HCT116 (cell line): ENCODE measurements around the gene CEP70. TPM values are rescaled to one million over a fixed set of nuclear protein-coding genes. Genes with fewer than 3 reads are reported as not detected.

Source experiments
- ATAC-seq: fragments of 200-7000 bp; cut with Tn5 transposase; 2 replicates; pipeline ENCODE4 v1.9.1; 2020; ENCODE audit warnings: mild to moderate bottlenecking, moderate library complexity
- BruUV-seq: library from RNA; stranded (reverse); fragments of 400-500 nt; replicated peaks from 2 replicates; lab custom pipeline; 2021; lab: Mats Ljungman, UMichigan
- CTCF ChIA-PET: fragments of 300-600 bp; sonication (Branson Sonifier 250); formaldehyde crosslinking; loops from one replicate; lab custom pipeline; 2021; ENCODE audit warnings: antibody characterized with exemption; lab: Charles Lee
- POLR2A ChIA-PET: fragments of 300-600, 350-600 bp; sonication (Branson Sonifier 250); formaldehyde crosslinking; loops from one replicate; lab custom pipeline; 2021; ENCODE audit warnings: antibody characterized with exemption; lab: Charles Lee
- RAD21 ChIA-PET, 2 experiments: fragments of 300-600 bp; sonication (Branson Sonifier 250); formaldehyde crosslinking; loops; one replicate each; lab custom pipeline; 2023; ENCODE audit warnings: low total read pairs in 2 of 2; ENCODE audit not compliant: uncharacterized antibody in 2 of 2, unreplicated experiment in 2 of 2, low non-redundant PET in 1 of 2; lab: Charles Lee
- DNase-seq: peaks from one replicate; pipeline ENCODE4 v3.0.0-alpha.2; 2010; ENCODE audit warnings: low read depth, low spot score
- H2AFZ ChIP-seq: fragments of 200-600 bp; shearing (Covaris generic), sonication (generic); 2 replicates; pipeline ENCODE4 v1.6.1; 2017; ENCODE audit warnings: low read depth, mixed run types, mixed read lengths, antibody characterized with exemption, low read length; ENCODE audit not compliant: poor library complexity, severe bottlenecking
- H3K27ac ChIP-seq: 2 replicates; pipeline ENCODE4 v1.5.1; 2012; ENCODE audit warnings: low read depth, low read length
- H3K27me3 ChIP-seq: fragments of 200-600 bp; sonication (generic); 2 replicates; pipeline ENCODE4 v1.6.1; 2016; ENCODE audit warnings: mixed run types, low read length, mixed read lengths; ENCODE audit not compliant: insufficient read depth
- H3K36me3 ChIP-seq, 2 experiments: fragments of 200-500 bp in 1 of 2; fragments of 200-600 bp in 1 of 2; sonication (Bioruptor generic) in 1 of 2; sonication (generic) in 1 of 2; 2 replicates each; pipeline versions ENCODE4 v1.5.1 to v1.6.1; 2014 to 2016; ENCODE audit warnings: low read length in 2 of 2, inconsistent platforms in 1 of 2, mixed read lengths in 1 of 2, mixed run types in 1 of 2; ENCODE audit not compliant: insufficient read depth in 2 of 2, control insufficient read depth in 1 of 2
- H3K4me1 ChIP-seq, 2 experiments: fragments of 200-600 bp in 1 of 2; sonication (generic) in 1 of 2; 2 replicates each; pipeline versions ENCODE4 v1.5.1 to v1.6.1; 2012 to 2017; ENCODE audit warnings: low read length in 2 of 2, inconsistent platforms in 1 of 2, mild to moderate bottlenecking in 1 of 2, mixed read lengths in 1 of 2, mixed run types in 1 of 2, moderate library complexity in 1 of 2; ENCODE audit not compliant: insufficient read depth in 2 of 2, control insufficient read depth in 1 of 2
- H3K4me2 ChIP-seq: fragments of 200-600 bp; sonication (generic); 2 replicates; pipeline ENCODE4 v1.6.1; 2017; ENCODE audit warnings: mixed run types, low read length, mixed read lengths
- H3K4me3 ChIP-seq, 2 experiments: fragments of 200-600 bp in 1 of 2; sonication (generic) in 1 of 2; replicated peaks in 1 of 2; 2 replicates each; pipeline ENCODE4 v1.5.1; 2011 to 2016; ENCODE audit warnings: low read length in 2 of 2, control low read depth in 1 of 2, low read depth in 1 of 2, mild to moderate bottlenecking in 1 of 2, mixed read lengths in 1 of 2, mixed run types in 1 of 2
- H3K79me2 ChIP-seq: fragments of 200-600 bp; sonication (generic); 2 replicates; pipeline ENCODE4 v1.6.1; 2017; ENCODE audit warnings: mild to moderate bottlenecking, mixed run types, low read length, moderate library complexity, mixed read lengths; ENCODE audit not compliant: insufficient read depth
- H3K9ac ChIP-seq: fragments of 200-600 bp; sonication (generic); 2 replicates; pipeline ENCODE4 v1.6.1; 2016; ENCODE audit warnings: low read length, mixed read lengths
- H3K9me2 ChIP-seq: fragments of 200-600 bp; sonication (generic), shearing (Covaris generic); 2 replicates; pipeline ENCODE4 v1.6.1; 2017; ENCODE audit warnings: mixed run types, mild to moderate bottlenecking, moderate library complexity; ENCODE audit not compliant: insufficient read depth
- H3K9me3 ChIP-seq, 2 experiments: fragments of 200-500 bp in 1 of 2; fragments of 200-600 bp in 1 of 2; sonication (Bioruptor generic) in 1 of 2; sonication (generic) in 1 of 2; 2 replicates each; pipeline ENCODE4 v1.6.1; 2014 to 2017; ENCODE audit warnings: low read length in 2 of 2, mixed read lengths in 2 of 2, inconsistent platforms in 1 of 2, low read depth in 1 of 2, mild to moderate bottlenecking in 1 of 2, mixed run types in 1 of 2, moderate library complexity in 1 of 2; ENCODE audit not compliant: control insufficient read depth in 1 of 2, insufficient read depth in 1 of 2
- H4K20me1 ChIP-seq: fragments of 200-600 bp; sonication (generic), shearing (Covaris generic); 2 replicates; pipeline ENCODE4 v1.6.1; 2017; ENCODE audit warnings: mixed run types, mild to moderate bottlenecking, moderate library complexity; ENCODE audit not compliant: insufficient read depth
- CBX3 ChIP-seq: IDR thresholded peaks from 2 replicates; pipeline ENCODE4 v1.6.1; 2012; ENCODE audit warnings: low read depth
- CEBPB ChIP-seq: IDR thresholded peaks from 2 replicates; pipeline ENCODE4 v1.6.1; 2012; ENCODE audit warnings: low read depth
- ELF1 ChIP-seq: IDR thresholded peaks from 2 replicates; pipeline ENCODE4 v1.6.1; 2012; ENCODE audit warnings: low read depth, borderline replicate concordance
- EZH2 ChIP-seq: fragments of 200-600 bp; sonication (generic); IDR thresholded peaks from 2 replicates; pipeline ENCODE4 v1.6.1; 2017; ENCODE audit warnings: antibody characterized with exemption, mixed run types
- EZH2phosphoT487 ChIP-seq: fragments of 200-600 bp; IDR thresholded peaks from 2 replicates; pipeline ENCODE4 v1.6.1; 2018; ENCODE audit warnings: antibody characterized with exemption, borderline replicate concordance
- FOSL1 ChIP-seq: IDR thresholded peaks from 2 replicates; pipeline ENCODE4 v1.6.1; 2012; ENCODE audit warnings: low read depth
- POLR2AphosphoS5 ChIP-seq: IDR thresholded peaks from 2 replicates; pipeline ENCODE4 v1.6.1; 2011; ENCODE audit warnings: mild to moderate bottlenecking, low read depth, low read length, moderate library complexity
- RAD21 ChIP-seq: IDR thresholded peaks from 2 replicates; pipeline ENCODE4 v1.6.1; 2012; ENCODE audit warnings: low read depth, mild to moderate bottlenecking
- SP1 ChIP-seq: IDR thresholded peaks from 2 replicates; pipeline ENCODE4 v1.6.1; 2012; ENCODE audit warnings: low read depth
- SRF ChIP-seq: IDR thresholded peaks from 2 replicates; pipeline ENCODE4 v1.6.1; 2012; ENCODE audit warnings: low read depth
- YY1 ChIP-seq: IDR thresholded peaks from 2 replicates; pipeline ENCODE4 v1.6.1; 2011; ENCODE audit warnings: low read length, low read depth, moderate library complexity, mild to moderate bottlenecking; ENCODE audit not compliant: insufficient replicate concordance; ENCODE audit errors: extremely low read depth
- ZFX ChIP-seq: fragments of 450-650 bp; IDR thresholded peaks from 2 replicates; pipeline ENCODE4 v1.6.1; 2017
- intact Hi-C: fragments of 100-400 bp; cut with micrococcal nuclease; formaldehyde crosslinking; loops from 2 replicates; pipeline ENCODE4 v1.10.0; 2022
- total RNA-seq: library from RNA; stranded (reverse); gene quantifications from one replicate; pipeline ENCODE4 v1.2.1, GENCODE V29; 2021; ENCODE audit not compliant: unreplicated experiment
- TF ChIP-seq, protein P1 (sequence below): IDR thresholded peaks from 2 replicates; pipeline ENCODE4 v1.6.1; 2012
- TF ChIP-seq, protein P2 (sequence below): IDR thresholded peaks from 2 replicates; pipeline ENCODE4 v1.6.1; 2012

CEP70 gene
- total RNA-seq, 1 experiment from 2014 or later, result 38.7 TPM

DNA sequence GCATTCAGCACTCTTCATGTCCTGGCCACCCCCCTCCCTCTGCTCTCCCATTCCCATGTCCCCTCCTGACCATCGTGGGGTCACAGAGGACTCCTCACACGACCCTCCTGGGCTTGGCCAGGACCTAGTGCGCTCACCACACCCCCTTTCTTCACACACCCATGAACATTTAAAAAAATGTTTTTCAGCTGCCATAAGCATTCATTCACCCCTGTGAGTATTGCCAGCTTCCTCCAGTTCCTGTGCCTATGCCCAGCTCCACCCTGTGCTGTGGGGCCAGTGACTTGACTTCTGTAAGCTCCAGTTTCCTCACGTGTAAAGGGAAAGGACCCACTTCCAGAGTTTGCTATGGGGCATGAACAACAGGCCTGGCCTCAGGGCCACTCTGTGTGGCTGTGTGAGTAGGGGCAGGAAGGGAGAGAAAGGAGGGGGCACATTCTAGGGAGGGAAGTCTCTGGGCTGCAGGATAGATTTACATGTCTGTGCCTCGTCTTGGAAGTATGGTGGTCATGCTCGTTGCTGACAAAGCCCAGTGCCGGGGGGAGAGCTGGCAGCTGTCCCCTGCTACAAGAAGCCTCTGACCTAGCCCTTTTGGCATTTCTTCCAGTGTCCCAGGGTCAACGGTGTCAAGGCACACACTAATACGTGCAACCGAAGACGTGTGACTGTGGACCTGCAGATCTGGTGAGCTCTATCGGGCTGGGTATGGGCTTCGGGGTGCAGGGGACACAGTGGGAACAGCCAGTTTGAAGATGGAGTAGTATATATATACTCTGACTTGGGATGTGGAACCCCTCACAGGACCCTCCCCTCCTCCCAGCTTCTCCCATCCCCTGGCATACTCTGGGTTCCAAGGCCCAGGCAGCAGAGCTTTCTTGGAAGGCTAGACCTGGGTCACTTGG, 136.8 kb downstream of the CEP70 start:
- Histone ChIP-seq H3K4me2 (no peak overlapping the region), H3K36me3 (no peaks in the 10 kb centered on the region), H3K79me2 (no peaks in the 10 kb centered on the region), H2AFZ (no peak overlapping the region), H3K9ac (no peak overlapping the region), H4K20me1 (no peaks in the 10 kb centered on the region), H3K9me2 (no peaks in the 10 kb centered on the region), H3K4me3 (no peak overlapping the region), H3K27me3 (no peaks in the 10 kb centered on the region), H3K27ac (no peak overlapping the region), H3K9me3 (no peaks in the 10 kb centered on the region), H3K4me1 (peaks cover 0 to 5% of the 10 kb centered on the region in 2 experiments; a peak in 1 of 4 replicates)
- no TSS peak for BruUV-seq
- ChIA-PET POLR2A (no interaction called here), CTCF (no interaction called here), RAD21 (no interaction called here)
- no peak for TF ChIP-seq EZH2phosphoT487
- TF ChIP-seq CBX3, result no peak
- no peak for TF ChIP-seq RAD21
- no peak for TF ChIP-seq CEBPB
- no peak for TF ChIP-seq SP1
- intact Hi-C loops, result no loop called here
- ATAC-seq (no peak), DNase-seq (no peak)

DNA sequence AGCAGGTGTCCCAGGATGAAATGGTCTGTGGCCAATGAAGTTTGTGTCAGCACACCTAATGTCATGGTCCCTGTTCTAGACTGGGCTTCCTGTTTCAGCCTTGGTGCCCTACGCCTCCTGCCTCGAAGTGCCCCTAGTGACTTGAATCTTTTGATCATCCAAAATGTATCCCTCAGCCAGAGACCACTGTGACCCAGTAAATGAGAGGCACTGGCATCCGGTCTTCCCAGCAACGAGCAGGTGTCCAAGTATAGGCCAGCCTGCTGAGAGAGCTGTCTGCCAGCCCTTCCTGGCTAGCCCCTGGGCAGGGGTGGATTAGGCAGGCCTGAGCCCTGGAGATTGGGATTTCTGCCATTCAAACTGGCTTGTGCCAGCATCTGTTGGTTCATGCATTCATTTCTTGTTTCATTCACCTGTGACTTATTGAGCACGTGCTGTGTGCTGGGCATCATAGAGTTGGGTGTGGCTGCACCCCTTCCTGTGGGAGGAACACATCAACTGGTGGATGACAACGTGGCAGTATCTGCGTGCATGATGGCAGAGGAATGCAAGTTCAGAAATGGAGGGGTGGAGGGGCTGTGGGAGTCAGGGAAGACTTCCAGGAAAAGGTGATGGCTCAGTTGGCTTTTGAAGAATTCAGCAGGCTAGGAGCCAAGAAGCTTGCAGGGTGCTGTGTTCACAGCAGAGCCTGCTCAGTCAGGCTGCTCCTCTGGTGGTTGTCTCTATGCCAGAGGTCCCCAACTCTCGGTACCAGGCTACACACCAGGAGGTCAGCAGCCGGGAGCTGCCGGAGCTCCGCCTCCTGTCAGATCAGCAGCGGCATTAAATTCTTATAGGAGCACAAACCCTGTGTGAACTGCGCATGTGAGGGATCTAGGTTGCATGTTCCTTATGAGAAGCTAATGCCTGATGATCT, 138.0 kb downstream of the CEP70 start:
- DNase-seq, result no peak
- ChIA-PET CTCF (no interaction called here), RAD21 (no interaction called here), POLR2A (no interaction called here)
- H3K9ac ChIP-seq, result no peak overlapping the region
- H3K36me3 ChIP-seq, result no peaks in the 10 kb centered on the region
- no peak overlapping the region for H2AFZ ChIP-seq
- no peak overlapping the region for H3K4me3 ChIP-seq
- no peak for ATAC-seq
- no peaks in the 10 kb centered on the region for H4K20me1 ChIP-seq
- H3K27me3 ChIP-seq, result no peaks in the 10 kb centered on the region
- TF ChIP-seq, protein P1, sequence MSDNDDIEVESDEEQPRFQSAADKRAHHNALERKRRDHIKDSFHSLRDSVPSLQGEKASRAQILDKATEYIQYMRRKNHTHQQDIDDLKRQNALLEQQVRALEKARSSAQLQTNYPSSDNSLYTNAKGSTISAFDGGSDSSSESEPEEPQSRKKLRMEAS, result no peak
- TF ChIP-seq ZFX (no peak), EZH2 (no peak), CBX3 (no peak), RAD21 (no peak), ELF1 (no peak), POLR2AphosphoS5 (no peak), YY1 (no peak), FOSL1 (no peak), SRF (no peak)
- TF ChIP-seq, protein P2, sequence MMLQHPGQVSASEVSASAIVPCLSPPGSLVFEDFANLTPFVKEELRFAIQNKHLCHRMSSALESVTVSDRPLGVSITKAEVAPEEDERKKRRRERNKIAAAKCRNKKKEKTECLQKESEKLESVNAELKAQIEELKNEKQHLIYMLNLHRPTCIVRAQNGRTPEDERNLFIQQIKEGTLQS, result no peak
- no peak overlapping the region for H3K27ac ChIP-seq
- peaks cover 0 to 5% of the 10 kb centered on the region in 2 experiments; a peak in 1 of 4 replicates for H3K4me1 ChIP-seq
- H3K9me3 ChIP-seq, result no peaks in the 10 kb centered on the region
- no peaks in the 10 kb centered on the region for H3K79me2 ChIP-seq
- no peaks in the 10 kb centered on the region for H3K9me2 ChIP-seq
- intact Hi-C loops, result no loop called here
- BruUV-seq, result no TSS peak
- H3K4me2 ChIP-seq, result no peak overlapping the region
